ENCODE data around the gene CASQ2.

- TF ChIP-seq CTCF (IDR thresholded peaks at IDR 0.05) (no peak), POLR2A (IDR thresholded peaks at IDR 0.05) (no peak)
These were observed 33.9 kb upstream of the CASQ2 start for GRCh38 chr1:115802416-115802815.
